Measurements from ENCODE around the gene SLC22A31.

SLC22A31 gene

GRCh38 chr16:89202422-89203215, 2.3 kb upstream of the SLC22A31 start:
- no peak for FAIRE-seq
- TF ChIP-seq POLR2A (IDR thresholded peaks at IDR 0.05; ENCODE audit: low read depth, low read length) = no peak
- no peak for DNase-seq (ENCODE audit: insufficient read length, low spot score)

DNA sequence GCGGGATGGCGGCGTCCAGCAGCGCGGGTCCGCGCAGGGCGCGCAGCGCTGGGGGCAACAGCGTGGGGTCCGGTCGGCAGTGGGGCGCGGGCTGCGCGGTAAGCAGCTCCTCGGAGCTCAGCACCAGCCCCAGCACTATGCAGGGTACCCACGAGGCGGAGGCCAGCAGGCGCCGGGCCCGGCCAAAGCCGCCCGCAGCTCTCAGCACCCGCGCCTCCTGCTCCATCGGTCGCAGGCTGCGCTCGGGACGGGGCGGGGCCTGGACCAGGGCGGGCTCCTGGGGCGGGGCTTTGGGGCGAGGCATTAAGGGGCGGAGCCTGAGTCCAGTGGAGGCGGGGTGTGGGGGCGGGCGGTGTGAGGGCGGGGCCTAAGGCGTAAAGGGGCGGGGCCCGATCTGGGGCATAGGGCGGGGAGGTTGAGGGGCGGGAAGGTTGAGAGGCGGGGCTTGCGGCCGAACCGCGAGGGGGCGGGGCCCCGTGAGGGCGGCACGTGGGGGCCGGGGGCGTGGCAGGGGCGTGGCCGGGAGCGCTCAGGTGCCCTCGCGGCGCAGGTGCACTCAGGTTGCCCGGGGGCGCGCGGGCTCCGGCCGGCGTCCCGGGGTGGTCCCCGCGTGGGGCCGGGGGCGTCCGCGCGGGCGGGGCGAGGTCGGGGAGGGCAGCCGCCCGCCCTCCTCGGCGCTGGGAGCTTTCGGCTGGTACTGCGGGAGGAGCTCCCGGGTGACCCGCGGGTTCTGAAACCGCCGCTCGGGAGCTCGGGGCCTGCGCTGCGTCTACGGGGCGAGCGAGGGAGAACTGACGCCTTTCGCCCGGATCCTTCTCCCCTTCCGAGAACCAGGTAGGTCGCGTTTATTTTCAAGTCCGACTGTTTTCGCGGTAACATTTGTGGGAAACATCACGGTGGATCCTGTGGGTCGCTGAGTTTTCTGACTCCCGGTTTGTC, 1.4 kb upstream of the SLC22A31 start:
- FAIRE-seq (no peak), DNase-seq (ENCODE audit: insufficient read length, low spot score) (no peak)

GRCh38 chr16:89200850-89201411, 594 bp upstream of the SLC22A31 start:
- FAIRE-seq (no peak), DNase-seq (ENCODE audit: insufficient read length, low spot score) (no peak)
- TF ChIP-seq POLR2A (IDR thresholded peaks at IDR 0.05; ENCODE audit: low read depth, low read length) = no peak

More for the DNA sequence above, 1.4 kb upstream of the SLC22A31 start:
- no peak for TF ChIP-seq POLR2A (IDR thresholded peaks at IDR 0.05; ENCODE audit: low read depth, low read length)

GRCh38 chr16:89199241-89200123, 855 bp downstream of the SLC22A31 start:
- FAIRE-seq = no peak
- no peak for TF ChIP-seq POLR2A (IDR thresholded peaks at IDR 0.05; ENCODE audit: low read depth, low read length)
- DNase-seq (ENCODE audit: insufficient read length, low spot score) = no peak

DNA sequence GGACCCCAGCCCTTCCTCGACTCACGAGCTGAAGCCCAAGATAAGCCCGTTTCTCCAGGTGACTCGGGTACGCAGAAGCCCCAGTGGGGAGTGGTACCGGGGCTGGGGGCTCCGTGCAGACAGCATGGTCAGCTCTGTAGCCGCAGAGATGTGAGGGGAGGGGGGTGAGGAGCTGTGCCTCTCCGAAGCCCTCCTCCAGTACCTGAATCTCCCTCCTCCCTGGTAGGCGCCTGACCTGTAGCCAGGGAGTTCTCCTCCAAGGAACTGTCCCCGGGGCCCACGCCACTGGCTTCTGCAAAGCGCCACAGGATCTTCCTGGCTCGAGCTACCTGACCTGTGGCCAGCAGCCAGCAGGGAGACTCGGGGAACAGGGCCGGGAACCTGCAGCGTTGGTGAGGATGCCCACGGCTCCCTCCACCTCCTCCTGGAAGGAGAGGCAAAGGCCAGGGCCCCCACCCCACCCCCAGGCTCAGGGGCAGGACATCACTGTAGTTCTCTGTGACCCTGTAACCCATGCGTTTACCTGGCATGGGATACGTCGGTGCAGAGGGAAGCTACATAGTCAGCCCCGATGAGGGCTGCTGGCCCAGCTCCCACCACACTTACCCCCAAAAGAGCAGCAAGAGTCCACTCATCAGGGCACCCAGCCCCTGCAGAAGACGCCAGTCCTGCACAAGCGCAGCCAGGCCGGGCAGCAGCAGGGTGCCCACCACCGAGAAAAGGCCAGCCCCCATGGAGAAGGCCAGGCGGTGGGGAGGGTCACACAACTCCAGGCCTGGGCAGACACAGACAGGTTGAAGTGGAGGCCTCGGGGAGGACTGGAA, 1.7 kb downstream of the SLC22A31 start:
- no peak for TF ChIP-seq POLR2A (IDR thresholded peaks at IDR 0.05; ENCODE audit: low read depth, low read length)
- DNase-seq (ENCODE audit: insufficient read length, low spot score) (no peak), FAIRE-seq (no peak)

GRCh38 chr16:89197633-89198416, 2.5 kb downstream of the SLC22A31 start:
- no peak for TF ChIP-seq POLR2A (IDR thresholded peaks at IDR 0.05; ENCODE audit: low read depth, low read length)
- no peak for DNase-seq (ENCODE audit: insufficient read length, low spot score)
- FAIRE-seq = no peak

- no peak for TF ChIP-seq POLR2A (IDR thresholded peaks at IDR 0.05; ENCODE audit: low read depth, low read length)
- no peak for FAIRE-seq
- no peak for DNase-seq (ENCODE audit: insufficient read length, low spot score)
Observed at GRCh38 chr16:89197033-89197632, 3.2 kb downstream of the SLC22A31 start.

- TF ChIP-seq POLR2A (IDR thresholded peaks at IDR 0.05; ENCODE audit: low read depth, low read length) = no peak
- FAIRE-seq (no peak), DNase-seq (ENCODE audit: insufficient read length, low spot score) (no peak)
Observed at GRCh38 chr16:89195521-89196171, 4.7 kb downstream of the SLC22A31 start.

GRCh38 chr16:89194340-89195311, 5.7 kb downstream of the SLC22A31 start:
- no peak for TF ChIP-seq POLR2A (IDR thresholded peaks at IDR 0.05; ENCODE audit: low read depth, low read length)
- DNase-seq (ENCODE audit: insufficient read length, low spot score) (no peak), FAIRE-seq (no peak)
